ENCODE data around the gene SYT1.
"Not testable (repeated sequence)": the region's sequence is repeated elsewhere in the genome, so short reads cannot be mapped to it uniquely, and the experiment has no call there.

SYT1 gene

GRCh38 chr12:78864403-78864869 lies at the start of gene SYT1:
Gene SYT1, plus strand, starts transcription at chr12:78864774.
- DNase-seq, result no peak

GRCh38 chr12:78818487-78818886 lies 46.1 kb upstream of the SYT1 start:
- DNase-seq, result no peak

GRCh38 chr12:78820946-78821345 lies 43.6 kb upstream of the SYT1 start:
- no peak for DNase-seq

- no peak for DNase-seq
Measured at GRCh38 chr12:78824918-78825317, 39.7 kb upstream of the SYT1 start.

DNA sequence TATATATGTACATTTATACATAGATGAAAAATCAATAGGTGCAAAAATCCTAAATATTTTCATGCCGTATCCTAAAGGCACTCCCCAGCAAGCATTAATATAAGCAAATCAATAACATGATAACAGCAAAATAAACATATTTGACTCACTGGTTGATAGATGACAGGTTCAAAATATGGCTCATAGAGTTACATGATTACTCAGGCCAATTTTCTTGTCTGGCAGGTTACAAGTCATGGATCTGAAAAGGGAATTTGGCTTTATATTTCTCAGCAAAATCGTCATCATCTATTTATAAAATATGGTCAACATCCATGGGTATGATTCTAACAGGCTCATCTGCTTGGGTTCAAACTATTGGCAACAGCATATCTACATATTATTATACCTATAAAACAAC lies 34.9 kb upstream of the SYT1 start:
- DNase-seq, result no peak

DNA sequence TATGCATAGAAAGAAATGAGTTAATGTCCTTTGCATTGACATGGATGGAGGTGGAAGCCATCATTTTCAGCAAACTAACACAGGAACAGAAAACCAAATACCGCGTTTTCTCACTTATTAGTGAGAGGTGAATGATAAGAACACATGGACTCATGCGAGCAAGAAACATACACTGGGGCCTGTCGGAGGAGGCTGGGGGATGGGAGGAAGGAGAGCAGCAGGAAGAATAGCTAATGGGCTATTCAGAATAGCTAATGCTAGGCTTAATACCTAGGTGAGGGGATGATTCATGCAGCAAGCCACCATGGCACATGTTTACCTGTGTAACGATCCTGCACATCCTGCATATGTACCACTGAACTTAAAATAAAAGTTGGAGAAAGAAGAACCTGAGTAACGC lies 29.1 kb upstream of the SYT1 start:
- DNase-seq, result no peak

GRCh38 chr12:78840518-78841019 lies 24.0 kb upstream of the SYT1 start:
- not testable (repeated sequence) for DNase-seq

- no peak for DNase-seq
Measured at GRCh38 chr12:78853231-78853630, 11.3 kb upstream of the SYT1 start.

GRCh38 chr12:78863482-78864402 lies 832 bp upstream of the SYT1 start:
- DNase-seq, result no peak

GRCh38 chr12:78864870-78865463 lies 393 bp downstream of the SYT1 start:
- no peak for DNase-seq

DNA sequence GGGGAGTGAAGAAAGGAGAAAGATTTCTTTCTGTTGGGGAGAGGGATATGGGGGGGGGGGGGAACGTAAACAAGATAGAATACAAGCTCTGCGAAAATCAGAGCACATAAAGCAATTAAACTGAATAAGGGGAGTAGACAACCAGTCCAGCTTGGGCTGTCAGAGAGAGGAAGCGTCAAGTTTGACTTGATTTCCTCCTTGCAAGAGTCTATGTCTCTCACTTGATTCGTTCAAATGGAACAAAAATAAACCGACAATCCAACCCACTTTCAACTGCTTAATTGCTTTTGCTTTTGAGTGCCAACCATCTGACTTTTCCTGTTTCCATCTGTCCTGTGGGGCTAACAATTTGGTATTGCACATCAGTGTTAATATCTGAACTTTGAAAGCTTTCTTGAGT lies 942 bp downstream of the SYT1 start:
- no peak for DNase-seq

GRCh38 chr12:78866518-78866917 lies 1.9 kb downstream of the SYT1 start:
- no peak for DNase-seq

DNA sequence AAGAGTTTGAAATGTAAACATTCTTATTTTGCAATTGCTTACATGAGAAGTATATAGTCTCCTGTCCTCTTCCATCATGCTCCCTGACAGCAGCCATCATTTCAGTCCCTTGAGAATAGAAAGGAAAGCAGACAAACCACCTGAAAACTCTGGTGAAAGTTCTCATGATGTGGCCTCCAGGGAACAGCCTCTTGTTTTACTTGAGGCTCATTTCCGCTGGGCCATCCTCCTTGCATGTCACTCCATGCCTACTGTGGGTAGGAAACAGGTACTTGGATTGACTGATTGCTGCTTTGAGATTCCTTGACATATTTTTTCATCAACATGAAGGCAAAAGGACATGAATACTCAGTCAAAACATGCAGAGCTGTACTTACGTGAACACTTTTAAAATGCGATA lies 6.0 kb downstream of the SYT1 start:
- DNase-seq, result no peak

GRCh38 chr12:78871566-78871965 lies 7.0 kb downstream of the SYT1 start:
- no peak for DNase-seq

- DNase-seq, result no peak
Measured at GRCh38 chr12:78878459-78878858, 13.9 kb downstream of the SYT1 start.

- no peak for DNase-seq
Measured at GRCh38 chr12:78878866-78879265, 14.3 kb downstream of the SYT1 start.

DNA sequence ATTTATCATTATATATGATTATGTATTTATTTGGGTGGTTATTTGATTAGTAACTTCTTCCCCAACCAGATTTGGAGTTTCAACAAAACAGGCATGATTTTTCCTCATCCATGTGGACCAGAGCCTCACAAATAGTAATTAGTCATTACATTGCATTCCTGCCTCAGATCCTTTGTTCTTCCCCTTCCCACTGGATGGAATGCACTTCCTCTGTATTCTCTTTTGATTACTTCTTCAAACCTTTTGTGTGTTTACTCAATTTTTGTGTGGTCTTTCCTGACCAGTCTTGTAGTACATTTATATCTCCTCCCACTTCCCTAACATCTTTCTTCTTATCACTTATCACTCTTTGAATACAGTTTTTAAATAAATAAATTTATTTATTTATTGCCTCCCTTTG lies 15.5 kb downstream of the SYT1 start:
- DNase-seq, result no peak

DNA sequence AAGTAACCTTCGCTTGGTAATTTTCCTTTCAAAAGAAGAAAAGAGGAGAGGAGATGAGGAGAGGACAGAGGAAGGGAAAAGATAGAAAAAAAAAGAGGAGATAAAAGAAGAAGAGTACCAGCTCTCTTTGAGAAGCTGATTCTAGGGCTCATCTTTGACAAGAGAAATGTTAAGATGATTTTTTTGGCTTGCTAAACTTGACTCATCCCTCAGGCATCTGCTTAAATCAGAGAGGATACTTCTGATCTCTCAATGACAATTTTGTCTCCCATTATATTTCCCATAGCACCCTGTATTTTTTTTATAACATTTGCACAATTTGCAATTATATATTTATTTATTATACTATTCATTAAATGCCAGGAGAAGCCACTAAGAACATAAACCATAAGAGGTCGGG lies 17.1 kb downstream of the SYT1 start:
- DNase-seq, result no peak

- DNase-seq, result no peak
Measured at GRCh38 chr12:78885466-78885865, 20.9 kb downstream of the SYT1 start.

DNA sequence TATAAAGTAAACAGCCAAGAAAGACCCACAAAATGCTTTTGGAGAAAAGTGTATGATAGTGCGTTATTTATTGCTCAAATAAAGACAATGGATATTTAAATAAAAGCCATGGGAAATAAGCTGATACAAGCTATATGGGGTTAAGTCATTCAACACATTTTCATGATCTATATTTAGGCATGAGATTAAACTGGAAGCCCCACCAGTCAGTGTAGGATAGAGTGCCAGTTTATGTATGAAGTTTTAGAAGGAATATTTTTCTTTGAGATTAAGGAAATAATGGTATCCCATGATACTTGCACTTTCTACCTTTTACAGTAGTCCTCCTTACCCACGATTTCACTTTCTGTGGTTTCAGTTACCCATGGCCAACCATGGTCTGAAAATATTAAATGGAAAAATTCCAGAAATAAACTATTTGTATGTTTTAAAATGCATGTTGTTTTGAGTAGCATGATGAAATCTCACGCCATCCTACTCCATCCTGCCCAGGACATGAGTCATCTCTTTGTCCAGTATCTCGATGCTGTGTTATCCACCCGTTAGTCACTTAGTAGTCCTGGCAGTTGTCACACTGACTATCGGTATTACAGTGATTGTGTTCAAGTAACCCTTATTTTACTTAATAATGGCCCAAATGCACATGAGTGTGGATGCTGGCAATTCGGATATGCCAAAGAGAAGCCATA lies 22.3 kb downstream of the SYT1 start:
- no peak for DNase-seq

DNA sequence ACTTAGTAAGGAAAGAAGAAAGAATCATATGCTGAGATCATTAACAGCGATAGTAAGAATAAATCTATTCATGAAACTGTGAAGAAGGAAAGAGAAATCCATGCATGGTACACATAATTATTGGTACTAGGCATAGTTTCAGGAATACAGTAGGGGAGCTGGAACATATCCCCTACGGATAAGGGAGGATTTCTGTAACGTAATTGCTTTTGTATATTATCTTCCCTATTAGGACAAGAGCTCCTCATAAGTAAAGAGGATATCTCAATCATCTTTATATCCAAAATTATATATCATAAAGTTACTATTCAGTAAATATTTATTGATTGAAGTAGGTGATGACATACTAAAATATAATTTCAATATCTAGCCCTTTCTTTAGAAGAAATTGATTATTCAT lies 22.9 kb downstream of the SYT1 start:
- no peak for DNase-seq

- DNase-seq, result peak; percentile 38
Measured at GRCh38 chr12:78888568-78888967, 24.0 kb downstream of the SYT1 start.

DNA sequence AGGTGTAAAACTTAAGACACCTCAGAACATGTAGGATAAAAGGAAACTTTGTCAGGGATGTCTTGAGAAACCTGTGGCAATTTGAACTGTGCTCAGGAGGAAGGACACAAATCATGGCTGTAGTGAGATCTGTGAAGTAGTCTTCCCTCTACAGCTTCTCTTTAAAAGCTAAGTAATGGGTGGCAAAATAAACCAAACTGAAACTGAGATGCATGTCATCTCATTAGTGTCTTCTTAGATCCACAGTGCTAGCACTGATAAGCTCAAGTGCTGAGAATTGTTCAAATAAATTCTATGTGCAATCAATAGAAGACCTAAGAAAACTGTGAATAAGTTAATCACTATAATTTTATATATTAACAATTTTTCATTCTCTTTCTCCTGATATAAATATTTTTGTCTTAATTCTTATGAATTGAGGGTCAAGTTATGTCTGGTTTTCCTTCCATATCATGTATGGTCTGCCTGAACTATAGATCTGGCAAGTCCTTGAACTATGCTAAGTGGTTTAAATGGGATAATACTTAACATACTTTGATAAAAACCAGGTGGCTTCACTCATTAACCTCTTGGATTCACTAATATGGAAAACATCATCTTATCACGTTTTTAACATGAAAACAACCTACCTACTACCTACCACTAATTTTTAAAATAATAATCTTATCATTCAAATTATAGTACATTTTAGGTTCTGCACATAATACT lies 27.2 kb downstream of the SYT1 start:
- DNase-seq, result no peak
